ENCODE results near the gene MYO16. TPM values are rescaled to one million over a fixed set of nuclear protein-coding genes. Genes with fewer than 3 reads are reported as not detected.
"Not testable (repeated sequence)": the region's sequence is repeated elsewhere in the genome, so short reads cannot be mapped to it uniquely, and the experiment has no call there.

MYO16 gene
- total RNA-seq, 1 donor from 2014 or later: not detected

GRCh38 chr13:108964606-108965005 is 335.2 kb downstream of the MYO16 start:
- no peak overlapping the region for H3K27ac Mint-ChIP-seq
- intact Hi-C loops (cut with micrococcal nuclease): loop anchor here (5.0 to 10.0 kb wide), 2 partner anchors 47 to 1260 kb away; no protein-coding TSS in a partner anchor
- no peaks in the 10 kb centered on the region for H3K9me3 Mint-ChIP-seq
- H3K36me3 Mint-ChIP-seq (ENCODE audit: low read depth): no peaks in the 10 kb centered on the region
- no peak for DNase-seq (ENCODE audit: low spot score)
- H3K4me1 Mint-ChIP-seq (ENCODE audit: low read depth): peaks cover 4% of the 10 kb centered on the region
- peaks cover 4% of the 10 kb centered on the region for H3K27me3 Mint-ChIP-seq (ENCODE audit: insufficient read depth)
- H3K4me3 Mint-ChIP-seq: no peak overlapping the region

DNA sequence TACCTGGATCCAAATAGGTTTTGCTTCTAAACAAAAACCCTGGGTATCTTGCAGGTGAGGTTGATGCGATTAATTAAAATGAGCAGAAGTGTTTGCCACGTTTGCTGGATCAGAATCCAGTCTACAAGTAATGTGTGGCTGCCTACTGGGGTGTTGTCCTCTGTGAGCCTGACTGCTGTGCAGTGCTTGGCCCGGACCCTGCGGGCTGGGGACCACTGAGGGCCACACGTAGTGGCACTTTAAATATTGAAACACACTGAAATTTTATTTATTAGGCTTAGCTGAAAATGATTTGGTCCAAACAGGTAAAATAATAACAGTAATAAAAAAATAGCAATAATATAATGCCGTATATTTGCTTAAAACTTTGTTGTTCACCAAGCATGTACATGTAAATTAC is 338.0 kb downstream of the MYO16 start:
- intact Hi-C loops (cut with micrococcal nuclease): loop anchor here (10.0 kb wide), 1 partner anchor 1257 kb away; no protein-coding TSS in a partner anchor
- peaks cover 4% of the 10 kb centered on the region for H3K27me3 Mint-ChIP-seq (ENCODE audit: insufficient read depth)

GRCh38 chr13:108968566-108968965 is 339.2 kb downstream of the MYO16 start:
- H3K4me1 Mint-ChIP-seq (ENCODE audit: low read depth): no peaks in the 10 kb centered on the region
- intact Hi-C loops (cut with micrococcal nuclease): loop anchor here (10.0 kb wide), 1 partner anchor 1256 kb away; no protein-coding TSS in a partner anchor
- H3K27me3 Mint-ChIP-seq (ENCODE audit: insufficient read depth): peaks cover 4% of the 10 kb centered on the region
- H3K27ac Mint-ChIP-seq: no peak overlapping the region
- H3K36me3 Mint-ChIP-seq (ENCODE audit: low read depth): no peaks in the 10 kb centered on the region
- H3K4me3 Mint-ChIP-seq: no peak overlapping the region
- no peaks in the 10 kb centered on the region for H3K9me3 Mint-ChIP-seq
- DNase-seq (ENCODE audit: low spot score): no peak

More for the DNA sequence above, 338.0 kb downstream of the MYO16 start:
- no peaks in the 10 kb centered on the region for H3K9me3 Mint-ChIP-seq
- H3K27ac Mint-ChIP-seq: no peak overlapping the region
- no peak for DNase-seq (ENCODE audit: low spot score)
- no peak overlapping the region for H3K4me3 Mint-ChIP-seq
- no peaks in the 10 kb centered on the region for H3K36me3 Mint-ChIP-seq (ENCODE audit: low read depth)
- H3K4me1 Mint-ChIP-seq (ENCODE audit: low read depth): no peaks in the 10 kb centered on the region

DNA sequence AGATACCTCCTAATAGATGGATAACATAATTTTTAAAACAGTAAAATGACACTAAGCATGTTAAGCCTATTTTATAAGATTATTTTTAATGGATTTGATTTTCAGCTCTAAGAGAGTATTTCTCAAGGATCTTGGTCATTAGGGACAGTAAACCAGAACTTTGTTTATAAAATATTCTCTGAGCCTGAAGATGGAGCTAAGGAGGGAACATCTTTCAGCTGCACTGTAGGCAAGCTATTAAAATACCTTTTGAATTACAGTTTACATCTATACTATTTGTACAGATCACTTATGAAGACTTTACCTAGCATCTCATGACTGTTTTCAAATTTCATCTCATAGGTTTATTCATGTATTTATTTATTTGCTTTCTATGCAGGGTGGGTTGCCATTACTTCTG is 345.3 kb downstream of the MYO16 start:
- Mint-ChIP-seq H3K9me3 (no peaks in the 10 kb centered on the region), H3K4me3 (no peak overlapping the region), H3K4me1 (ENCODE audit: low read depth) (no peaks in the 10 kb centered on the region), H3K27ac (no peak overlapping the region), H3K36me3 (ENCODE audit: low read depth) (no peaks in the 10 kb centered on the region), H3K27me3 (ENCODE audit: insufficient read depth) (peaks cover 6% of the 10 kb centered on the region)
- no peak for DNase-seq (ENCODE audit: low spot score)
- intact Hi-C loops (cut with micrococcal nuclease): no loop called here

GRCh38 chr13:108980237-108980636 is 350.8 kb downstream of the MYO16 start:
- no peak for DNase-seq (ENCODE audit: low spot score)
- intact Hi-C loops (cut with micrococcal nuclease): no loop called here
- Mint-ChIP-seq H3K9me3 (no peaks in the 10 kb centered on the region), H3K36me3 (ENCODE audit: low read depth) (no peaks in the 10 kb centered on the region), H3K27me3 (ENCODE audit: insufficient read depth) (peaks cover 11% of the 10 kb centered on the region), H3K27ac (no peak overlapping the region), H3K4me3 (no peak overlapping the region), H3K4me1 (ENCODE audit: low read depth) (no peaks in the 10 kb centered on the region)

GRCh38 chr13:108981407-108981806 is 352.0 kb downstream of the MYO16 start:
- DNase-seq (ENCODE audit: low spot score): no peak
- no peaks in the 10 kb centered on the region for H3K36me3 Mint-ChIP-seq (ENCODE audit: low read depth)
- H3K27ac Mint-ChIP-seq: no peak overlapping the region
- H3K4me1 Mint-ChIP-seq (ENCODE audit: low read depth): no peaks in the 10 kb centered on the region
- H3K4me3 Mint-ChIP-seq: no peak overlapping the region
- no peaks in the 10 kb centered on the region for H3K9me3 Mint-ChIP-seq
- intact Hi-C loops (cut with micrococcal nuclease): no loop called here
- H3K27me3 Mint-ChIP-seq (ENCODE audit: insufficient read depth): peaks cover 10% of the 10 kb centered on the region

GRCh38 chr13:108983273-108983672 is 353.9 kb downstream of the MYO16 start:
- no peak for DNase-seq (ENCODE audit: low spot score)
- Mint-ChIP-seq H3K27ac (no peak overlapping the region), H3K27me3 (ENCODE audit: insufficient read depth) (peaks cover 10% of the 10 kb centered on the region), H3K4me1 (ENCODE audit: low read depth) (no peaks in the 10 kb centered on the region), H3K4me3 (no peak overlapping the region), H3K36me3 (ENCODE audit: low read depth) (no peaks in the 10 kb centered on the region), H3K9me3 (no peaks in the 10 kb centered on the region)
- intact Hi-C loops (cut with micrococcal nuclease): no loop called here

- intact Hi-C loops (cut with micrococcal nuclease): no loop called here
- H3K27ac Mint-ChIP-seq: no peak overlapping the region
- DNase-seq (ENCODE audit: low spot score): no peak
- no peaks in the 10 kb centered on the region for H3K36me3 Mint-ChIP-seq (ENCODE audit: low read depth)
- H3K9me3 Mint-ChIP-seq: no peaks in the 10 kb centered on the region
- no peaks in the 10 kb centered on the region for H3K4me1 Mint-ChIP-seq (ENCODE audit: low read depth)
- H3K27me3 Mint-ChIP-seq (ENCODE audit: insufficient read depth): peaks cover 6% of the 10 kb centered on the region
- no peak overlapping the region for H3K4me3 Mint-ChIP-seq
These were observed 355.0 kb downstream of the MYO16 start for GRCh38 chr13:108984251-108984920.

DNA sequence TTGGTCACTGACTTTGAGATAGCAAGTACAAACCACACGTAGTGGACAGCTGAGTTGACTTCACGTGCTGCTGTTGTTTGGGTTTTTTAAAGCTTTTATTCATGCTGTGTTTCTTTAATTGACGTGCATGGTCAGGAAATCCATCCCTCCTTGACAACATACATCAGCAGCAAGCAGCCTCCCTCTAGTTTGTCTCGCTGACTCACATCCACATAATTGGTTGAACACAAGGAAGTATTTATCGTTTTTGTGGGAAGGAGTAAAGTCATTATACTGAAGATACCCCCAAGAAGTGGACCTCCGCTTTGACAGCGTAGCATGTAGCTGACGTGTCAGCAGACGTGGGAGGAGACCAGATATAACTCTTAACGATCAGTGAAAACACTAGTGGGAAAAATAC is 355.8 kb downstream of the MYO16 start:
- H3K4me1 Mint-ChIP-seq (ENCODE audit: low read depth): no peaks in the 10 kb centered on the region
- no peaks in the 10 kb centered on the region for H3K36me3 Mint-ChIP-seq (ENCODE audit: low read depth)
- no peak for DNase-seq (ENCODE audit: low spot score)
- peaks cover 5% of the 10 kb centered on the region for H3K27me3 Mint-ChIP-seq (ENCODE audit: insufficient read depth)
- H3K27ac Mint-ChIP-seq: no peak overlapping the region
- H3K4me3 Mint-ChIP-seq: no peak overlapping the region
- no peaks in the 10 kb centered on the region for H3K9me3 Mint-ChIP-seq
- intact Hi-C loops (cut with micrococcal nuclease): no loop called here

DNA sequence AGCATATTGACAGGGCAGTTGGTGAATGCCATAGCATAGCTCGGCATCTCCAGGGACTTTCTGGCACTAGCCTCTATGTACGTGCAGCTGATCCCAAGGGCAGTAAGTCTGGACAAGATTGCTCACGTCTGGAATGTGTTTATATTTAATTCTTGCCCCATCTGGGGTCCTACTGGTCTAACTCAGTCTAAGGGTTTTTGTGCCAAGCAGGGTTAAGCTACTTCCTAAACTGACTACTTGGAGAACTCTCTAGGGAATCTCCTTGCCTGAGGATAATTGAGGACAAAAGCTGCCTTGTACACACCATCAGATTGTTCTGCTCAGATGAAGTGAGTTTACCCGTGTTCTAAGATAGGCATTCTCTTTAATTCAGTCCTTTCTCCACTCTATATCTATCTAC is 358.1 kb downstream of the MYO16 start:
- Mint-ChIP-seq H3K36me3 (ENCODE audit: low read depth) (no peaks in the 10 kb centered on the region), H3K27me3 (ENCODE audit: insufficient read depth) (peaks cover 5% of the 10 kb centered on the region), H3K9me3 (no peaks in the 10 kb centered on the region), H3K4me3 (no peak overlapping the region), H3K4me1 (ENCODE audit: low read depth) (no peaks in the 10 kb centered on the region), H3K27ac (no peak overlapping the region)
- no peak for DNase-seq (ENCODE audit: low spot score)
- intact Hi-C loops (cut with micrococcal nuclease): no loop called here

GRCh38 chr13:108987944-108988343 is 358.5 kb downstream of the MYO16 start:
- no peak for DNase-seq (ENCODE audit: low spot score)
- Mint-ChIP-seq H3K27ac (no peak overlapping the region), H3K4me3 (no peak overlapping the region), H3K9me3 (no peaks in the 10 kb centered on the region), H3K27me3 (ENCODE audit: insufficient read depth) (peaks cover 5% of the 10 kb centered on the region), H3K36me3 (ENCODE audit: low read depth) (no peaks in the 10 kb centered on the region), H3K4me1 (ENCODE audit: low read depth) (no peaks in the 10 kb centered on the region)
- intact Hi-C loops (cut with micrococcal nuclease): no loop called here

GRCh38 chr13:108991416-108991815 is 362.0 kb downstream of the MYO16 start:
- H3K4me1 Mint-ChIP-seq (ENCODE audit: low read depth); H3K27me3 Mint-ChIP-seq (ENCODE audit: insufficient read depth); H3K9me3 Mint-ChIP-seq; H3K36me3 Mint-ChIP-seq (ENCODE audit: low read depth); DNase-seq (ENCODE audit: low spot score); H3K27ac Mint-ChIP-seq; intact Hi-C loops (cut with micrococcal nuclease); H3K4me3 Mint-ChIP-seq: not testable (repeated sequence)

DNA sequence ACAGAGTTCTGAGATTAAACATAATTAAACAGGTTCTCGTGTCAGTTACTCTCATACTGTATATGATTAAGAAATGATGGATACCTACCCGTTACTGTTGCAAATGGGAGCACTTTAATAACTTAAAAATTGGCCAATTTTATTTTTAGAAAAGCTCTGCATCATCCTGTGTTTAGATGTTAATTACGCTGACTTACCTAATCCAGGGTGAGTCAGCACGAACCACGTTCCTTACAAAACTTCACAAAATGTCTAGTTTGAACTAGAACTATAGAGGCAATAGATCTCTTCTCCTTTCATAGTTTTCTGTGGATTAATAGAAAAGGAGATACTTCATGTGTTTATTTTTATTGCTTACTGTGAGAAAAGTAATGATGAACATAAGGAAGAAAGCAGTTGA is 363.9 kb downstream of the MYO16 start:
- DNase-seq (ENCODE audit: low spot score): no peak
- Mint-ChIP-seq H3K9me3 (no peaks in the 10 kb centered on the region), H3K27ac (no peak overlapping the region), H3K27me3 (ENCODE audit: insufficient read depth) (no peaks in the 10 kb centered on the region), H3K4me1 (ENCODE audit: low read depth) (no peaks in the 10 kb centered on the region), H3K36me3 (ENCODE audit: low read depth) (no peaks in the 10 kb centered on the region), H3K4me3 (no peak overlapping the region)
- intact Hi-C loops (cut with micrococcal nuclease): no loop called here

DNA sequence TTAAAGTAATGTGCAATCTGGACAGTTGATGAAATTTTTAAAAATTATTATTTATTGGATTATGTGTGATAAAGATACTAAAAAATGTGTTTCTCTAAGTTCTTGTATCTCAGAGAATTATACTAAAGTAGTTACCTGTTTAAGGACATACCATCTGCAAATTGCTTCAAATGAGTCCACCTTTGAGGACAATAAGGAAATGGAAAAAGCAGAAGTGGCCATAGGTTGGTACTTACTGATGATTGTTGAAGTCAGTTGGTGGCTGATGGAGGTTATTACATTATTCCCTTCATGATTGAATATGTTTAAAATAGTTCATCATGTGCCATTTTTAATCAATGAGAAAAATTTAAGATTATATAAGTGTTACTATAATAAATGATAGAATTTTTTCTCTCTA is 367.0 kb downstream of the MYO16 start:
- intact Hi-C loops (cut with micrococcal nuclease): no loop called here
- Mint-ChIP-seq H3K4me1 (ENCODE audit: low read depth) (no peaks in the 10 kb centered on the region), H3K36me3 (ENCODE audit: low read depth) (no peaks in the 10 kb centered on the region), H3K27ac (no peak overlapping the region), H3K4me3 (no peak overlapping the region), H3K9me3 (no peaks in the 10 kb centered on the region), H3K27me3 (ENCODE audit: insufficient read depth) (no peaks in the 10 kb centered on the region)
- DNase-seq (ENCODE audit: low spot score): no peak

Data from activated T-helper 1 cell treated with anti-CD3 and anti-CD28 coated beads, Interleukin-12 subunit alpha, Interleukin-12 subunit beta, Interleukin-2, Interleukin-4 antibody, amounts not matched to agents 30 ng/mL and 10 ng/mL and 1 ng/mL, durations not matched to agents 14 hours and 24 hours and 36 hours (primary cell).